ENCODE results near the gene CD82. TPM values are rescaled to one million over a fixed set of nuclear protein-coding genes. Genes with fewer than 3 reads are reported as not detected.
A peak's percentile ranks its signal among the peaks of the same experiment; 100 is the strongest.

The CD82 gene
- total RNA-seq, 3 donors from 2014 or later (not counting 1 experiment from before 2014, with no cell fraction given) = 11.6 to 42.1 (median 13.0) TPM

DNA sequence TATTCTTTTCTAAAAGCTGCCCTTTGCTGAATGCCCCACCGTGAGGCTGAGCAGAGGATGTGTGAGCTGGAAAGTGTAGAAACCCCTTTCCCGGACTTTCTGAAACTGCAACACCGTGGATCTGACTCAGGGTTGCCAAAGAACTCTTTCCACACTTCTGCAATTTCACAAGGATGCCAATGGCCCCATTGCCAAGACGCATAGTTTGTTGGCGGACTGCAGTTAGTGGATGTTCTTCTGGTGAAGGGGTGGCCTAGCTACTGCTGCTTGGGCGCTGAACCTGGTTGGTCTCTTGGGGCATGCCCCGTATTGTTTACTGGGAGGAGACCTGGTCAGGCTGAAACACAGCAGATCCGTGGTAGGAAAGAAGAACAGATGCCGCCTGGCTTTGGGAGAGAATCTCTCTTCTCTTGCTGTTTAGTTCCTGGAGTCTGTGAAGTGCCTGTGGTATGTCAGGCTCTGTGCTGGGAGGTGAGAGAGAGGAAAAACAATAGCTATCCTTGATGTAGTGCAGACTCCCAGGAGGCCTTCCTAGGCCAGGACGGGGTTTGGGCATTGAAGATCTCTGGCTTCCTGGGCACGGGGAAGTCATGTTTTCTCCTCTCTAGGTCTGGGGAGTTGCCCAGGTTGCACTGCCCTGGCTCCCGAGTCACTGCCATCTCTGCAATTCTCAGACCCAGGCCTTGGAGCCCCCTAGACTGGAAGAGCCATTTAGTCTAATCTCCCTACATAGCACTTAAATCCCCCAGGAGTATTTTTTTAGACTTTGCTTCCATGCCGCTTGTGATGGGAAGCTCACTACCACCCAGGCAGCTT, 26.9 kb downstream of the CD82 start:
- no peaks in the 10 kb centered on the region for H3K4me1 Mint-ChIP-seq
- Histone ChIP-seq H3K4me1 (ENCODE audit: control insufficient read depth, insufficient read depth, low read length) (peaks cover 20% of the 10 kb centered on the region), H3K27ac (ENCODE audit: low read length) (no peak overlapping the region), H3K4me3 (ENCODE audit: low read length) (no peak overlapping the region), H3K9me3 (ENCODE audit: control insufficient read depth, insufficient read depth, low read length) (no peaks in the 10 kb centered on the region), H3K36me3 (ENCODE audit: control insufficient read depth, insufficient read depth, low read length) (peaks cover 3% of the 10 kb centered on the region), H3K27me3 (ENCODE audit: control insufficient read depth, insufficient read depth, low read length) (no peaks in the 10 kb centered on the region)
- ATAC-seq (peak in 1 of 3 donors; percentile 53), DNase-seq (no peak)
- no peak overlapping the region for H3K27ac Mint-ChIP-seq
- TF ChIP-seq, protein P1, sequence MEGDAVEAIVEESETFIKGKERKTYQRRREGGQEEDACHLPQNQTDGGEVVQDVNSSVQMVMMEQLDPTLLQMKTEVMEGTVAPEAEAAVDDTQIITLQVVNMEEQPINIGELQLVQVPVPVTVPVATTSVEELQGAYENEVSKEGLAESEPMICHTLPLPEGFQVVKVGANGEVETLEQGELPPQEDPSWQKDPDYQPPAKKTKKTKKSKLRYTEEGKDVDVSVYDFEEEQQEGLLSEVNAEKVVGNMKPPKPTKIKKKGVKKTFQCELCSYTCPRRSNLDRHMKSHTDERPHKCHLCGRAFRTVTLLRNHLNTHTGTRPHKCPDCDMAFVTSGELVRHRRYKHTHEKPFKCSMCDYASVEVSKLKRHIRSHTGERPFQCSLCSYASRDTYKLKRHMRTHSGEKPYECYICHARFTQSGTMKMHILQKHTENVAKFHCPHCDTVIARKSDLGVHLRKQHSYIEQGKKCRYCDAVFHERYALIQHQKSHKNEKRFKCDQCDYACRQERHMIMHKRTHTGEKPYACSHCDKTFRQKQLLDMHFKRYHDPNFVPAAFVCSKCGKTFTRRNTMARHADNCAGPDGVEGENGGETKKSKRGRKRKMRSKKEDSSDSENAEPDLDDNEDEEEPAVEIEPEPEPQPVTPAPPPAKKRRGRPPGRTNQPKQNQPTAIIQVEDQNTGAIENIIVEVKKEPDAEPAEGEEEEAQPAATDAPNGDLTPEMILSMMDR (IDR thresholded peaks at IDR 0.05) = no peak
- no peaks in the 10 kb centered on the region for H3K27me3 Mint-ChIP-seq (ENCODE audit: low read depth in 2 of 2)
- intact Hi-C loops (cut with micrococcal nuclease) = no loop called here
- no peaks in the 10 kb centered on the region for H3K9me3 Mint-ChIP-seq
- no peak overlapping the region for H3K4me3 Mint-ChIP-seq
- H3K36me3 Mint-ChIP-seq = no peaks in the 10 kb centered on the region
- 87% methylated on average over 13 of the region's 13 CpGs for WGBS (ENCODE audit: insufficient coverage)

- Mint-ChIP-seq H3K4me1 (no peaks in the 10 kb centered on the region), H3K4me3 (no peak overlapping the region), H3K27me3 (ENCODE audit: low read depth in 2 of 2) (no peaks in the 10 kb centered on the region), H3K27ac (no peak overlapping the region), H3K9me3 (no peaks in the 10 kb centered on the region), H3K36me3 (no peaks in the 10 kb centered on the region)
- no peak overlapping the region for H3K4me3 ChIP-seq (ENCODE audit: low read length)
- WGBS (ENCODE audit: insufficient coverage) = 86% methylated on average over 8 of the region's 8 CpGs
- no peaks in the 10 kb centered on the region for H3K9me3 ChIP-seq (ENCODE audit: control insufficient read depth, insufficient read depth, low read length)
- H3K36me3 ChIP-seq (ENCODE audit: control insufficient read depth, insufficient read depth, low read length) = no peaks in the 10 kb centered on the region
- no peak for ATAC-seq
- TF ChIP-seq, protein P1 (IDR thresholded peaks at IDR 0.05) = no peak
- DNase-seq = no peak
- H3K4me1 ChIP-seq (ENCODE audit: control insufficient read depth, insufficient read depth, low read length) = peaks cover 24% of the 10 kb centered on the region
- intact Hi-C loops (cut with micrococcal nuclease) = no loop called here
- no peak overlapping the region for H3K27ac ChIP-seq (ENCODE audit: low read length)
- no peaks in the 10 kb centered on the region for H3K27me3 ChIP-seq (ENCODE audit: control insufficient read depth, insufficient read depth, low read length)
These were observed 27.8 kb downstream of the CD82 start for GRCh38 chr11:44593251-44593650.

DNA sequence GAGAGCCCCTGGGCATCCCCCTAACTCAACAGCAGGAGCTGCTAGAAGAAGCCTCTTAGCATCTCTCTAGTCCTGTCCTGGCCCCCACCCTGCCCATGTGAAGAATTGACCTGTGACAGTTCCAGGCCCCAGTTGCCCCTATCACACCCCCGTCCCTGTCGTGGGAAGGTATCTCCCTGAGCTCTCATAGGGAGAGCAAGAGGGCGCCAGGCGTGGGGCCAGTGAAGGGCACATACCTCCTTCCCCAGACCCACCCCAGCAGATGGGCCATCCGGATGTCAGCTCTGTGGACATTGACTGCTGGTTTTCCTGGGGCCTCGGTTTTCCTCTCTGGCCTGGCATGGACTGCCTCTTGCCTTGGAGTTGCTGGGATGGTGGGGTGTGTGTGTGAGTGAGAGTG, 29.5 kb downstream of the CD82 start:
- 77% methylated on average over 6 of the region's 6 CpGs for WGBS (ENCODE audit: insufficient coverage)
- Histone ChIP-seq H3K27me3 (ENCODE audit: control insufficient read depth, insufficient read depth, low read length) (no peaks in the 10 kb centered on the region), H3K27ac (ENCODE audit: low read length) (peak overlapping the region; percentile 9), H3K4me3 (ENCODE audit: low read length) (no peak overlapping the region), H3K36me3 (ENCODE audit: control insufficient read depth, insufficient read depth, low read length) (no peaks in the 10 kb centered on the region), H3K4me1 (ENCODE audit: control insufficient read depth, insufficient read depth, low read length) (peaks cover 24% of the 10 kb centered on the region), H3K9me3 (ENCODE audit: control insufficient read depth, insufficient read depth, low read length) (no peaks in the 10 kb centered on the region)
- intact Hi-C loops (cut with micrococcal nuclease) = no loop called here
- TF ChIP-seq, protein P1 (IDR thresholded peaks at IDR 0.05) = no peak
- Mint-ChIP-seq H3K9me3 (no peaks in the 10 kb centered on the region), H3K4me1 (no peaks in the 10 kb centered on the region), H3K4me3 (no peak overlapping the region), H3K27ac (peak overlapping the region in 1 of 2 donors; percentile 20), H3K36me3 (no peaks in the 10 kb centered on the region), H3K27me3 (ENCODE audit: low read depth in 2 of 2) (no peaks in the 10 kb centered on the region)
- DNase-seq = no peak
- ATAC-seq = no peak

All from natural killer cell (primary cell).